IMR-90 (cell line): ENCODE data around the gene RPTOR. TPM values are rescaled to one million over a fixed set of nuclear protein-coding genes. Genes with fewer than 3 reads are reported as not detected.

Experiments used
- ATAC-seq: fragments of 200-7000 bp; cut with Tn5 transposase; 2 replicates; pipeline ENCODE4 v1.9.1; 2020; ENCODE audit warnings: low read depth, mild to moderate bottlenecking, moderate library complexity
- BruUV-seq: library from RNA; stranded (reverse); fragments of 400-500 nt; replicated peaks from 2 replicates; lab custom pipeline; 2021; lab: Mats Ljungman, UMichigan
- CTCF ChIA-PET: fragments of 300-600 bp; formaldehyde crosslinking; extraction: SDS; loops from one replicate; lab custom pipeline; 2021; ENCODE audit warnings: antibody characterized with exemption; lab: Yijun Ruan, JAX
- POLR2A ChIA-PET: fragments of 300-600 bp; sonication (Branson Sonifier 250); formaldehyde crosslinking; loops from one replicate; lab custom pipeline; 2022; ENCODE audit warnings: antibody characterized with exemption; ENCODE audit not compliant: unreplicated experiment; lab: Charles Lee
- DNase-seq: peaks from one replicate; pipeline ENCODE4 v3.0.0; 2013
- H2AFZ ChIP-seq: replicated peaks from 2 replicates; pipeline ENCODE3; 2013; ENCODE audit warnings: low read length, mild to moderate bottlenecking; ENCODE audit not compliant: poor library complexity
- H2AK5ac ChIP-seq: 2 replicates; pipeline ENCODE4 v1.6.1; 2013; ENCODE audit warnings: low read depth, low read length, inconsistent platforms
- H2AK9ac ChIP-seq: replicated peaks from 2 replicates; pipeline ENCODE3; 2013; ENCODE audit warnings: mild to moderate bottlenecking, low read depth, low read length, moderate library complexity; ENCODE audit not compliant: poor library complexity
- H2BK120ac ChIP-seq: 2 replicates; pipeline ENCODE4 v1.6.1; 2013; ENCODE audit warnings: low read depth, low read length, inconsistent platforms
- H2BK15ac ChIP-seq: 3 replicates; pipeline ENCODE4 v1.6.1; 2013; ENCODE audit warnings: low read depth, low read length, inconsistent platforms
- H2BK20ac ChIP-seq: 2 replicates; pipeline ENCODE4 v1.6.1; 2013; ENCODE audit warnings: low read depth, mild to moderate bottlenecking, inconsistent platforms, low read length, moderate library complexity
- H2BK5ac ChIP-seq: 2 replicates; pipeline ENCODE4 v1.6.1; 2013; ENCODE audit warnings: mild to moderate bottlenecking, low read depth, low read length, inconsistent platforms; ENCODE audit not compliant: poor library complexity, severe bottlenecking
- H3K14ac ChIP-seq: replicated peaks from 2 replicates; pipeline ENCODE4 v1.6.1; 2013; ENCODE audit warnings: low read depth, low read length, inconsistent platforms
- H3K18ac ChIP-seq: 2 replicates; pipeline ENCODE4 v1.6.1; 2013; ENCODE audit warnings: low read depth, low read length, control low read depth
- H3K23ac ChIP-seq: 2 replicates; pipeline ENCODE4 v1.6.1; 2013; ENCODE audit warnings: low read depth, low read length, inconsistent platforms
- H3K27ac ChIP-seq: 2 replicates; pipeline ENCODE4 v1.5.1; 2013; ENCODE audit warnings: mild to moderate bottlenecking, control low read depth, low read length; ENCODE audit not compliant: insufficient read depth
- H3K27me3 ChIP-seq: 2 replicates; pipeline ENCODE4 v1.6.1; 2013; ENCODE audit warnings: low read length; ENCODE audit not compliant: control insufficient read depth, insufficient read depth
- H3K36me3 ChIP-seq: 2 replicates; pipeline ENCODE4 v1.6.1; 2013; ENCODE audit warnings: low read length, mixed read lengths; ENCODE audit not compliant: control insufficient read depth, insufficient read depth
- H3K4ac ChIP-seq: 2 replicates; pipeline ENCODE4 v1.6.1; 2013; ENCODE audit warnings: low read depth, low read length, inconsistent platforms
- H3K4me1 ChIP-seq: 2 replicates; pipeline ENCODE4 v1.6.1; 2013; ENCODE audit warnings: low read length, mixed read lengths; ENCODE audit not compliant: control insufficient read depth, insufficient read depth
- H3K4me2 ChIP-seq: 2 replicates; pipeline ENCODE4 v1.6.1; 2013; ENCODE audit warnings: low read depth, mild to moderate bottlenecking, control low read depth, low read length, moderate library complexity
- H3K4me3 ChIP-seq: 2 replicates; pipeline ENCODE4 v1.5.1; 2013; ENCODE audit warnings: low read depth, mild to moderate bottlenecking, control low read depth, low read length, moderate library complexity; ENCODE audit not compliant: insufficient read depth
- H3K56ac ChIP-seq: 2 replicates; pipeline ENCODE4 v1.6.1; 2013; ENCODE audit warnings: low read length, inconsistent platforms; ENCODE audit not compliant: insufficient read depth; ENCODE audit errors: extremely low read depth
- H3K79me1 ChIP-seq, 2 experiments: 2 replicates each; pipeline ENCODE4 v1.6.1; 2013; ENCODE audit warnings: low read length in 2 of 2, inconsistent platforms in 1 of 2, low read depth in 1 of 2
- H3K9ac ChIP-seq: 2 replicates; pipeline ENCODE4 v1.6.1; 2013; ENCODE audit warnings: low read depth, low read length, control low read depth
- H3K9me1 ChIP-seq: 2 replicates; pipeline ENCODE4 v1.6.1; 2013; ENCODE audit warnings: low read length, inconsistent platforms; ENCODE audit not compliant: insufficient read depth
- H3K9me3 ChIP-seq: 2 replicates; pipeline ENCODE4 v1.6.1; 2013; ENCODE audit warnings: low read length; ENCODE audit not compliant: control insufficient read depth, insufficient read depth
- H4K20me1 ChIP-seq: 2 replicates; pipeline ENCODE4 v1.6.1; 2013; ENCODE audit warnings: low read length, inconsistent platforms; ENCODE audit not compliant: insufficient read depth
- H4K5ac ChIP-seq: 2 replicates; pipeline ENCODE4 v1.6.1; 2013; ENCODE audit warnings: mild to moderate bottlenecking, low read depth, low read length, control low read depth
- H4K8ac ChIP-seq, 2 experiments: 2 replicates each; pipeline ENCODE4 v1.6.1; 2013; ENCODE audit warnings: low read depth in 2 of 2, low read length in 2 of 2, control low read depth in 1 of 2, inconsistent platforms in 1 of 2
- H4K91ac ChIP-seq: 2 replicates; pipeline ENCODE4 v1.6.1; 2013; ENCODE audit warnings: low read depth, low read length, inconsistent platforms; ENCODE audit not compliant: insufficient read depth
- CEBPB ChIP-seq: IDR thresholded peaks from 2 replicates; pipeline ENCODE4 v1.6.1; 2012; ENCODE audit warnings: low read depth, low read length, improper control_type of control experiment
- MXI1 ChIP-seq: IDR thresholded peaks from 2 replicates; pipeline ENCODE4 v1.6.1; 2012; ENCODE audit warnings: low read depth, mild to moderate bottlenecking, low read length, moderate library complexity, borderline replicate concordance
- NFE2L2 ChIP-seq: fragments of 150-350 bp; IDR thresholded peaks from 2 replicates; pipeline ENCODE4 v1.6.1; 2016; ENCODE audit warnings: low read depth, mild to moderate bottlenecking, low read length
- RCOR1 ChIP-seq: IDR thresholded peaks from 2 replicates; pipeline ENCODE4 v1.6.1; 2012; ENCODE audit warnings: mild to moderate bottlenecking, low read length, improper control_type of control experiment; ENCODE audit not compliant: insufficient replicate concordance
- WGBS, 2 experiments: methylation state at CpG; one replicate each; pipeline versions ENCODE4 v1.1.5 to v1.1.7; 2013; ENCODE audit warnings: missing lambda C conversion rate in 2 of 2; ENCODE audit not compliant: insufficient read length in 1 of 2; ENCODE audit errors: extremely low coverage in 2 of 2; 5-methylcytosine and 5-hydroxymethylcytosine counted together
- dilution Hi-C: fragments of 300-500 bp; cut with HindIII; formaldehyde crosslinking; loops from one replicate; pipeline ENCODE4 v1.14.3; 2018; ENCODE audit warnings: low sequenced_read_pairs; ENCODE audit not compliant: unreplicated experiment
- in situ Hi-C: fragments of 300-500 bp; cut with MboI; formaldehyde crosslinking; loops from 3 replicates; pipeline ENCODE4 v1.14.3; 2019; ENCODE audit warnings: low sequenced_read_pairs, inconsistent platforms, mixed read lengths
- intact Hi-C: fragments of 100-400 bp; cut with micrococcal nuclease; formaldehyde crosslinking; loops from 2 replicates; pipeline ENCODE4 v1.10.0; 2022
- polyA plus RNA-seq, 3 experiments: library from polyadenylated mRNA; depleted of rRNA; stranded (reverse); fragments of >200 nt; gene quantifications; 2 replicates each; pipeline ENCODE4 v1.2.3, GENCODE V29; 2012; ENCODE audit warnings: low replicate concordance in 1 of 3
- total RNA-seq: library from RNA; depleted of rRNA; stranded (reverse); fragments of >200 nt; gene quantifications from 2 replicates; pipeline ENCODE4 v1.2.3, GENCODE V29; 2012

The RPTOR gene
- total and polyA plus RNA-seq, 2 of the 4 experiments (the other 2 are of a cell fraction) = 10.8 to 14.7 TPM

GRCh38 chr17:80559825-80560251 is 15.2 kb downstream of the RPTOR start:
- peaks cover 23% of the 10 kb centered on the region for H4K20me1 ChIP-seq
- ATAC-seq (peak; percentile 84), DNase-seq (peak; percentile 88)
- dilution Hi-C loops (no loop called here), in situ Hi-C loops (no loop called here), intact Hi-C loops (loop anchor here (5.0 kb wide), 1 partner anchor 133 kb away; no protein-coding TSS in a partner anchor)
- no peak overlapping the region for H3K4me2 ChIP-seq
- peak overlapping the region; percentile 76 for H2BK5ac ChIP-seq
- peak overlapping the region; percentile 75 for H3K4ac ChIP-seq
- no peaks in the 10 kb centered on the region for H3K9me3 ChIP-seq
- peak overlapping the region; percentile 83 for H2BK120ac ChIP-seq
- H3K4me3 ChIP-seq = no peak overlapping the region
- POLR2A ChIA-PET = no interaction called here
- peaks cover 22 to 79% of the 10 kb centered on the region in 2 experiments for H3K79me1 ChIP-seq
- peak overlapping the region; percentile 80; the same call in 1 of the 2 replicates for H2BK20ac ChIP-seq
- peak overlapping the region; percentile 13; the same call in 1 of the 2 replicates for H3K27ac ChIP-seq
- H3K36me3 ChIP-seq = no peaks in the 10 kb centered on the region
- TF ChIP-seq NFE2L2 = 0 out of 2 replicates have a peak, but pooled peaks have one; percentile 5
- TF ChIP-seq RCOR1 = peak; percentile 23
- no peak for TF ChIP-seq MXI1
- TF ChIP-seq CEBPB = peak; percentile 55
- no peak overlapping the region for H3K56ac ChIP-seq
- H3K18ac ChIP-seq = peak overlapping the region; percentile 10; the same call in 1 of the 2 replicates
- H2AK5ac ChIP-seq = peak overlapping the region; percentile 88
- no peak overlapping the region for H3K9ac ChIP-seq
- peak overlapping the region; percentile 36; the same call in 1 of the 2 replicates for H3K23ac ChIP-seq
- H2AFZ ChIP-seq = peak overlapping the region; percentile 64
- H3K27me3 ChIP-seq = no peaks in the 10 kb centered on the region
- peak overlapping the region in 1 of 2 experiments; percentile 76; a peak in 2 of 4 replicates for H4K8ac ChIP-seq
- 0 out of 3 replicates have a peak overlapping the region, but pooled peaks have one; percentile 21 for H2BK15ac ChIP-seq
- BruUV-seq = no TSS peak
- peaks cover 45% of the 10 kb centered on the region for H3K9me1 ChIP-seq
- H3K4me1 ChIP-seq = peaks cover 15% of the 10 kb centered on the region
- peak overlapping the region; percentile 6; the same call in 1 of the 2 replicates for H4K5ac ChIP-seq
- 100% methylated on average over 1 of the region's 6 CpGs; no CpG with 5 or more reads in 1 of the 2 experiments for WGBS, 2 experiments
- peak overlapping the region; percentile 90 for H2AK9ac ChIP-seq
- CTCF ChIA-PET = interaction anchor here (1.4 kb wide), 1 partner anchor 16 kb away, joined by 3 read pairs; no protein-coding TSS in a partner anchor
- peak overlapping the region; percentile 94 for H3K14ac ChIP-seq
- H4K91ac ChIP-seq = peak overlapping the region; percentile 81; the same call in 1 of the 2 replicates
